Tibial nerve (tissue), 4 donors: ENCODE results near the gene CNNM1.

Experiments
- CTCF ChIP-seq, 5 experiments: fragments of 200-600 bp in 3 of 5; fragments of 450-650 bp in 2 of 5; sonication (generic) in 3 of 5; IDR thresholded peaks; one replicate each; pipeline ENCODE4 v1.5.1; 2016 to 2019; ENCODE audit warnings: antibody characterized with exemption in 5 of 5, mild to moderate bottlenecking in 3 of 5, moderate library complexity in 2 of 5
- EP300 ChIP-seq, 2 donors: sonication (generic); formaldehyde crosslinking; IDR thresholded peaks; one replicate each; pipeline ENCODE4 v1.6.1; 2017; ENCODE audit warnings: antibody characterized with exemption in 2 of 2, mild to moderate bottlenecking in 1 of 2
- POLR2A ChIP-seq, 2 donors: fragments of 450-650 bp; IDR thresholded peaks; one replicate each; pipeline ENCODE4 v1.6.1; 2017; ENCODE audit warnings: antibody characterized with exemption in 2 of 2, mild to moderate bottlenecking in 2 of 2, moderate library complexity in 2 of 2

- TF ChIP-seq CTCF (IDR thresholded peaks at IDR 0.05) (no peak), POLR2A (IDR thresholded peaks at IDR 0.05) (no peak), EP300 (IDR thresholded peaks at IDR 0.05) (no peak)
Observed at GRCh38 chr10:99427566-99428190, 98.5 kb downstream of the CNNM1 start.
